Panc1 (cell line): Measurements from ENCODE around the gene IRF2. TPM values are rescaled to one million over a fixed set of nuclear protein-coding genes. Genes with fewer than 3 reads are reported as not detected.

Experiments
- ATAC-seq: fragments of 200-7000 bp; cut with Tn5 transposase; 2 replicates; pipeline ENCODE4 v1.9.1; 2020; ENCODE audit warnings: mild to moderate bottlenecking, moderate library complexity
- BruUV-seq: library from RNA; stranded (reverse); fragments of 400-500 nt; replicated peaks from 2 replicates; lab custom pipeline; 2021; lab: Mats Ljungman, UMichigan
- CTCF ChIA-PET: fragments of 300-600 bp; sonication (Branson Sonifier 250); formaldehyde crosslinking; loops from one replicate; lab custom pipeline; 2022; ENCODE audit warnings: antibody characterized with exemption; lab: Charles Lee
- POLR2A ChIA-PET: fragments of 300-600 bp; sonication (Branson Sonifier 250); formaldehyde crosslinking; loops from one replicate; lab custom pipeline; 2022; ENCODE audit warnings: antibody characterized with exemption; lab: Charles Lee
- DNase-seq: peaks from one replicate; pipeline ENCODE4 v3.0.0-alpha.2; 2010; ENCODE audit warnings: low read depth, low spot score
- H3K27ac ChIP-seq: 2 replicates; pipeline ENCODE4 v1.5.1; 2011; ENCODE audit warnings: mild to moderate bottlenecking, low read length, inconsistent platforms
- H3K27me3 ChIP-seq: fragments of 200-500 bp; sonication (Bioruptor generic); 2 replicates; pipeline ENCODE4 v1.6.0; 2014; ENCODE audit warnings: low read length, inconsistent platforms; ENCODE audit not compliant: control insufficient read depth, insufficient read depth
- H3K36me3 ChIP-seq: fragments of 200-500 bp; sonication (Bioruptor generic); 2 replicates; pipeline ENCODE4 v1.5.1; 2014; ENCODE audit warnings: inconsistent platforms, mild to moderate bottlenecking, low read length, moderate library complexity; ENCODE audit not compliant: control insufficient read depth, insufficient read depth
- H3K4me1 ChIP-seq: 2 replicates; pipeline ENCODE4 v1.5.1; 2011; ENCODE audit warnings: inconsistent platforms, mild to moderate bottlenecking, low read length, moderate library complexity; ENCODE audit not compliant: control insufficient read depth, insufficient read depth
- H3K4me3 ChIP-seq, 2 experiments: 2 replicates each; pipeline ENCODE4 v1.5.1; 2011 to 2012; ENCODE audit warnings: low read depth in 2 of 2, low read length in 2 of 2, mild to moderate bottlenecking in 2 of 2, inconsistent platforms in 1 of 2, moderate library complexity in 1 of 2
- H3K9me3 ChIP-seq: fragments of 200-500 bp; sonication (Bioruptor generic); 2 replicates; pipeline ENCODE4 v1.5.1; 2014; ENCODE audit warnings: low read depth, mild to moderate bottlenecking, inconsistent platforms, low read length, moderate library complexity; ENCODE audit not compliant: control insufficient read depth, insufficient read depth
- POLR2AphosphoS5 ChIP-seq: IDR thresholded peaks from 2 replicates; pipeline ENCODE4 v1.6.1; 2012; ENCODE audit warnings: mild to moderate bottlenecking, low read depth, low read length, moderate library complexity
- SIN3A ChIP-seq: IDR thresholded peaks from 2 replicates; pipeline ENCODE4 v1.6.1; 2012; ENCODE audit warnings: low read depth, mild to moderate bottlenecking, low read length, moderate library complexity, borderline replicate concordance; ENCODE audit not compliant: insufficient read depth
- TCF7L2 ChIP-seq: IDR thresholded peaks from 2 replicates; pipeline ENCODE4 v1.6.1; 2011; ENCODE audit warnings: mild to moderate bottlenecking, low read depth, low read length, inconsistent platforms
- in situ Hi-C: cut with HindIII; loops from 2 replicates; pipeline ENCODE4 v1.10.0; 2016; ENCODE audit warnings: low sequenced_read_pairs, low pct_unique_long_range_greater_than_20kb
- intact Hi-C: fragments of 100-400 bp; cut with micrococcal nuclease; formaldehyde crosslinking; loops from one replicate; pipeline ENCODE4 v1.10.0; 2022; ENCODE audit not compliant: unreplicated experiment
- total RNA-seq: library from RNA; stranded (reverse); gene quantifications from one replicate; pipeline ENCODE4 v1.2.1, GENCODE V29; 2021; ENCODE audit not compliant: unreplicated experiment
- TF ChIP-seq, protein P1 (sequence below): fragments of 450-650 bp; IDR thresholded peaks from 2 replicates; pipeline ENCODE4 v1.5.1; 2017; ENCODE audit warnings: mild to moderate bottlenecking
- TF ChIP-seq, protein P2 (sequence below), 2 experiments: IDR thresholded peaks; 2 replicates each; pipeline ENCODE4 v1.6.1; 2011 to 2012; ENCODE audit warnings: low read depth in 2 of 2, control low read depth in 1 of 2, low read length in 1 of 2, mild to moderate bottlenecking in 1 of 2, moderate library complexity in 1 of 2; ENCODE audit not compliant: insufficient read depth in 1 of 2

The IRF2 gene
- total RNA-seq, 1 experiment from 2014 or later, result 16.2 TPM

DNA sequence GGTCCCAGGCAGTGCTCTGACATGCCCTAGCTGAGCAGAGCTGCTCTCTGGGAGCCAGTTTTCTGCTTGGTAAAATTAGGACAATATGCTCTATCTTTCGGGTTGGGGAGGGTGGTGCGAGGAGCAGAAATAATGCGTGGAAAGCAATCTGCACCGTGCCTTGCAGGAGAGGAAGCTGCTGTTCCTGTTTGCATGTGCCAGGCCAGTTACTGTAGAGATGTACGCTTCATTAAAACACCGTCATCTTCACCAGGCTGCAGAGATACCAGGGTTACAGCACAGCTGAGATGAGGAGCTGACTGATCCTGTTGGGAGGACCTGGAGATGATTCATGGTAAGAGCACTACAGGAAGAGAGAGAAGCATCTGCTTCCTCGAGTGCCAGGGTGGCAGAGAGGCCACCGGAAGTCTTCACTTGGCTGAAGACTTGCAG lies 29.5 kb upstream of the IRF2 start:
- no peaks in the 10 kb centered on the region for H3K36me3 ChIP-seq
- no peaks in the 10 kb centered on the region for H3K27me3 ChIP-seq
- no peak overlapping the region for H3K4me3 ChIP-seq
- H3K27ac ChIP-seq, result no peak overlapping the region
- ChIA-PET POLR2A (interaction anchor here (0.6 kb wide), 1 partner anchor 30 kb away, joined by 3 read pairs; the partner anchor contains the start of gene IRF2), CTCF (no interaction called here)
- BruUV-seq, result no TSS peak
- in situ Hi-C loops, result no loop called here
- no peaks in the 10 kb centered on the region for H3K4me1 ChIP-seq
- intact Hi-C loops, result no loop called here
- no peak for ATAC-seq
- no peak for DNase-seq
- TF ChIP-seq SIN3A (no peak), TCF7L2 (no peak), POLR2AphosphoS5 (no peak)
- TF ChIP-seq, protein P1, sequence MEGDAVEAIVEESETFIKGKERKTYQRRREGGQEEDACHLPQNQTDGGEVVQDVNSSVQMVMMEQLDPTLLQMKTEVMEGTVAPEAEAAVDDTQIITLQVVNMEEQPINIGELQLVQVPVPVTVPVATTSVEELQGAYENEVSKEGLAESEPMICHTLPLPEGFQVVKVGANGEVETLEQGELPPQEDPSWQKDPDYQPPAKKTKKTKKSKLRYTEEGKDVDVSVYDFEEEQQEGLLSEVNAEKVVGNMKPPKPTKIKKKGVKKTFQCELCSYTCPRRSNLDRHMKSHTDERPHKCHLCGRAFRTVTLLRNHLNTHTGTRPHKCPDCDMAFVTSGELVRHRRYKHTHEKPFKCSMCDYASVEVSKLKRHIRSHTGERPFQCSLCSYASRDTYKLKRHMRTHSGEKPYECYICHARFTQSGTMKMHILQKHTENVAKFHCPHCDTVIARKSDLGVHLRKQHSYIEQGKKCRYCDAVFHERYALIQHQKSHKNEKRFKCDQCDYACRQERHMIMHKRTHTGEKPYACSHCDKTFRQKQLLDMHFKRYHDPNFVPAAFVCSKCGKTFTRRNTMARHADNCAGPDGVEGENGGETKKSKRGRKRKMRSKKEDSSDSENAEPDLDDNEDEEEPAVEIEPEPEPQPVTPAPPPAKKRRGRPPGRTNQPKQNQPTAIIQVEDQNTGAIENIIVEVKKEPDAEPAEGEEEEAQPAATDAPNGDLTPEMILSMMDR, result no peak
- TF ChIP-seq, protein P2, sequence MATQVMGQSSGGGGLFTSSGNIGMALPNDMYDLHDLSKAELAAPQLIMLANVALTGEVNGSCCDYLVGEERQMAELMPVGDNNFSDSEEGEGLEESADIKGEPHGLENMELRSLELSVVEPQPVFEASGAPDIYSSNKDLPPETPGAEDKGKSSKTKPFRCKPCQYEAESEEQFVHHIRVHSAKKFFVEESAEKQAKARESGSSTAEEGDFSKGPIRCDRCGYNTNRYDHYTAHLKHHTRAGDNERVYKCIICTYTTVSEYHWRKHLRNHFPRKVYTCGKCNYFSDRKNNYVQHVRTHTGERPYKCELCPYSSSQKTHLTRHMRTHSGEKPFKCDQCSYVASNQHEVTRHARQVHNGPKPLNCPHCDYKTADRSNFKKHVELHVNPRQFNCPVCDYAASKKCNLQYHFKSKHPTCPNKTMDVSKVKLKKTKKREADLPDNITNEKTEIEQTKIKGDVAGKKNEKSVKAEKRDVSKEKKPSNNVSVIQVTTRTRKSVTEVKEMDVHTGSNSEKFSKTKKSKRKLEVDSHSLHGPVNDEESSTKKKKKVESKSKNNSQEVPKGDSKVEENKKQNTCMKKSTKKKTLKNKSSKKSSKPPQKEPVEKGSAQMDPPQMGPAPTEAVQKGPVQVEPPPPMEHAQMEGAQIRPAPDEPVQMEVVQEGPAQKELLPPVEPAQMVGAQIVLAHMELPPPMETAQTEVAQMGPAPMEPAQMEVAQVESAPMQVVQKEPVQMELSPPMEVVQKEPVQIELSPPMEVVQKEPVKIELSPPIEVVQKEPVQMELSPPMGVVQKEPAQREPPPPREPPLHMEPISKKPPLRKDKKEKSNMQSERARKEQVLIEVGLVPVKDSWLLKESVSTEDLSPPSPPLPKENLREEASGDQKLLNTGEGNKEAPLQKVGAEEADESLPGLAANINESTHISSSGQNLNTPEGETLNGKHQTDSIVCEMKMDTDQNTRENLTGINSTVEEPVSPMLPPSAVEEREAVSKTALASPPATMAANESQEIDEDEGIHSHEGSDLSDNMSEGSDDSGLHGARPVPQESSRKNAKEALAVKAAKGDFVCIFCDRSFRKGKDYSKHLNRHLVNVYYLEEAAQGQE (IDR thresholded peaks at IDR 0.05; ENCODE audit: insufficient read depth in 1 of 2, low read depth in 2 of 2, low read length in 1 of 2), result no peak
- no peaks in the 10 kb centered on the region for H3K9me3 ChIP-seq

DNA sequence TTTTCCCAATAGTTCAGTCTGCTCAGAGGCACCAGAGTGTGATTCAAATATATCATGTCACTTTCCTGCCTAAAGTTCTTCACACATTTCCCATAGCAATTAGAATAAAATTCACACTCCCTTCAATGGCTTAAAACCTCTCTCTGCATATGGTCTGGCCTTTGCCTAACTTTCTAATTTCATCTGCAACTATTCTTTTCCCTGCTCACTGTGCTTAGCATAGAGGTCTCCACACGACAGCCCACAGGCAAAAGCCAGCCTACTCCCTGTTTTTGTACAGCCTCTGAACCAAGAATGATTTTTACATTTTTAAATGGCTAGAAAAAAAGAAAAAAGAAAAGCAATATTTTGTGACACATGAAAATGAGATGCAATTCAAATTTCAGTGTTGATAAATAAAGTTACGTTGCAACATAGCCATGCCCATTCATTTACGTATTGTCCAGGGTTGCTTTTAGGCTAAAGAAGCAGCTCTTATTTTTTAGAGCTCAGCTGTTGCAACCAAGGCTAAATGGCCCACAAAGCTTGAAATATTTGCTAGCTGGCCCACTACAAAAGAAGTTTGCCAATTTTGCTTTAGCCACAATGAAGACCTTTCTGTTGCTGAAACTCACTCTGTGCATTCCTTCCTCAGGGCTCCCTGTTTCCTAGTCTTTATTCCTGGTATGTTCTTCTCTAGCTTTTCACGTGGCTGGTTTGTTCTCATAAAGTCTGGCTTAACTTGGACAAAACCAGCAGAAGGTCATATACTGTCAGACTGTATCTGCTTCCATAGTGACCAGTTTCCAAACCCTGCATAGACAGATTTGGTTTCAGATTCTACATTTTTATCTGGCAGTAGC lies 26.6 kb upstream of the IRF2 start:
- CTCF ChIA-PET, result no interaction called here
- POLR2A ChIA-PET, result no interaction called here
- no TSS peak for BruUV-seq
- intact Hi-C loops, result no loop called here
- Histone ChIP-seq H3K9me3 (no peaks in the 10 kb centered on the region), H3K36me3 (no peaks in the 10 kb centered on the region), H3K27ac (no peak overlapping the region), H3K27me3 (no peaks in the 10 kb centered on the region), H3K4me1 (no peaks in the 10 kb centered on the region), H3K4me3 (no peak overlapping the region)
- in situ Hi-C loops, result no loop called here
- ATAC-seq (no peak), DNase-seq (no peak)
- TF ChIP-seq, protein P1, result no peak
- TF ChIP-seq SIN3A (no peak), TCF7L2 (no peak), POLR2AphosphoS5 (no peak)
- TF ChIP-seq, protein P2 (IDR thresholded peaks at IDR 0.05; ENCODE audit: insufficient read depth in 1 of 2, low read depth in 2 of 2, low read length in 1 of 2), result no peak
